ENCODE measurements around the gene SACS.

Gene SACS

DNA sequence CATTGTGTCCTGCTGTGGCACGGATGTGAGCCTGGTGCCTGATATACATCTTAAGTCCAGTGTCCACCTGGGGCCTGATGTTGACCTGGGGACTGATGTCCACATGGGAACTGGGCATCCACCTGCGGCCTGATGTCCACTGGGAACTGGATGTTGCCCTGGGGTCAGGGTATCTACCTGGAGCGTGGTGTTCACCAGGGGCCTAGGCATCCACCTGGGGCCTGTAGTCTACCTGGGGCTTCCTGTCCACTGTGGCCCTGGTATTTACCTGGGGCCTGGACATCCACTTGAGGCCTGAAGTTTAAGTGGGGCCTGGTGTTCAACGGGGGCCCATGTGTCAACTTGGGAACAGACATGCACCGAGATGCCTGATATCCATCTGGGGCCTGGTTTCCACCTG lies 11.9 kb downstream of the SACS start:
- Histone ChIP-seq H3F3A (ENCODE audit: control insufficient read depth, insufficient read depth) (no peaks in the 10 kb centered on the region), H4K20me1 (ENCODE audit: control insufficient read depth, insufficient read depth, low read depth, low read length) (no peaks in the 10 kb centered on the region), H3K27me3 (ENCODE audit: control insufficient read depth, low read length) (no peaks in the 10 kb centered on the region), H3K27ac (ENCODE audit: low read depth, low read length) (no peak overlapping the region), H3K36me3 (ENCODE audit: control insufficient read depth, low read length) (no peaks in the 10 kb centered on the region), H3K4me2 (ENCODE audit: low read length) (no peak overlapping the region), H3K9me2 (replicated peaks; ENCODE audit: control insufficient read depth, low read length) (no peaks in the 10 kb centered on the region), H3K9me3 (ENCODE audit: control insufficient read depth, insufficient read depth, low read length) (no peaks in the 10 kb centered on the region), H3K79me2 (ENCODE audit: control insufficient read depth, low read length) (no peaks in the 10 kb centered on the region), H3K4me3 (ENCODE audit: low read length) (no peak overlapping the region), H3K4me1 (ENCODE audit: control insufficient read depth, low read length) (no peaks in the 10 kb centered on the region)
- TF ChIP-seq, protein P1, sequence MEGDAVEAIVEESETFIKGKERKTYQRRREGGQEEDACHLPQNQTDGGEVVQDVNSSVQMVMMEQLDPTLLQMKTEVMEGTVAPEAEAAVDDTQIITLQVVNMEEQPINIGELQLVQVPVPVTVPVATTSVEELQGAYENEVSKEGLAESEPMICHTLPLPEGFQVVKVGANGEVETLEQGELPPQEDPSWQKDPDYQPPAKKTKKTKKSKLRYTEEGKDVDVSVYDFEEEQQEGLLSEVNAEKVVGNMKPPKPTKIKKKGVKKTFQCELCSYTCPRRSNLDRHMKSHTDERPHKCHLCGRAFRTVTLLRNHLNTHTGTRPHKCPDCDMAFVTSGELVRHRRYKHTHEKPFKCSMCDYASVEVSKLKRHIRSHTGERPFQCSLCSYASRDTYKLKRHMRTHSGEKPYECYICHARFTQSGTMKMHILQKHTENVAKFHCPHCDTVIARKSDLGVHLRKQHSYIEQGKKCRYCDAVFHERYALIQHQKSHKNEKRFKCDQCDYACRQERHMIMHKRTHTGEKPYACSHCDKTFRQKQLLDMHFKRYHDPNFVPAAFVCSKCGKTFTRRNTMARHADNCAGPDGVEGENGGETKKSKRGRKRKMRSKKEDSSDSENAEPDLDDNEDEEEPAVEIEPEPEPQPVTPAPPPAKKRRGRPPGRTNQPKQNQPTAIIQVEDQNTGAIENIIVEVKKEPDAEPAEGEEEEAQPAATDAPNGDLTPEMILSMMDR (IDR thresholded peaks at IDR 0.05; ENCODE audit: low read depth, low read length, poor library complexity, severe bottlenecking): no peak
- no peak for TF ChIP-seq EZH2phosphoT487 (IDR thresholded peaks at IDR 0.05; ENCODE audit: borderline replicate concordance, low read length)

DNA sequence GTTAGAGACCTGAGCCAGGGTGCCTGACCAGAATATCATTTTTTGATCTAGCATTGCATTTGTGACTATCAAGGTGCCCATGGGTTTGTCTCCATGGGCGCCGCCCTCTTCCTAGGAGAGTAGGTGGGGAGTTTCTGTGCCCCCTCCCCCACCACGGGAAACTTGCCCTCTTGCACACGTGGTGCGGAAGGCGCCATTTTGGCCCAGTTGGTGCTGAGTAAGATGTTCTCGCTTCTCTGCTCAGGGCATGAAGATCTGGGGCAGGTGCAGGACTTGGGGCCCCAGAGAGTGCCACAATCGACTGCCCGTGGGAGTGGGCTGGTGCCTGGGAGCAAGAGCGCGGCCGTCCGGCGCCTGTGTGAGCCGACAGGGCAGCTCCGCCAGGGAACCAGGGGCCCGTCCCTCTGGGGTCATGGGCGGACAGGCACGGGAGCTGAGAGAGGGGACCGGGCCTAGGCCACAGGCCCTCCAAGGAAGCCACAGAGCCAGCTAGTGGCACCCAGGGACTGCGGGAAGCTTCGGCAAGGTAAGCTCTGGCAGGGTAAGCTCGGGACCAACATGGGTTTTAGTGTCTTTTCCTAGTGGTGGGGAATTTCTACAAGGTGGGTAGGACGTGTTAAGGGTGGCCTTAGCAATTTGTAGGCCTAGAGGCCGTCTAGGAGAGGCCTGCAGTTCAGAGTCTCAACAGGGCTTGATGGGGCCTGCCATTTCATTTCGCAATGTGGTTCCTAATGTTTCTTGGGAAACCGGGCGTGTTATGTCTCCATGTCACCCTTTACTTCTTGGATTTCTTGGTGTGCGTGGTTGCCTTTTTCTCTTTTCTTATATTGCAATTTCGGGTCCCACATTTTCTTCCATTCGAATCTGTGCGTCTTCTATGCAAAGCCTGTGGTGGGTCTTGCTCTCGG lies 14.5 kb downstream of the SACS start:
- Histone ChIP-seq H3K9me2 (replicated peaks; ENCODE audit: control insufficient read depth, low read length) (no peaks in the 10 kb centered on the region), H4K20me1 (ENCODE audit: control insufficient read depth, insufficient read depth, low read depth, low read length) (no peaks in the 10 kb centered on the region), H3F3A (ENCODE audit: control insufficient read depth, insufficient read depth) (no peaks in the 10 kb centered on the region), H3K27me3 (ENCODE audit: control insufficient read depth, low read length) (no peaks in the 10 kb centered on the region), H3K9me3 (ENCODE audit: control insufficient read depth, insufficient read depth, low read length) (no peaks in the 10 kb centered on the region), H3K4me3 (ENCODE audit: low read length) (no peak overlapping the region), H3K27ac (ENCODE audit: low read depth, low read length) (no peak overlapping the region), H3K4me1 (ENCODE audit: control insufficient read depth, low read length) (no peaks in the 10 kb centered on the region), H3K36me3 (ENCODE audit: control insufficient read depth, low read length) (no peaks in the 10 kb centered on the region), H3K79me2 (ENCODE audit: control insufficient read depth, low read length) (no peaks in the 10 kb centered on the region), H3K4me2 (ENCODE audit: low read length) (no peak overlapping the region)
- TF ChIP-seq EZH2phosphoT487 (IDR thresholded peaks at IDR 0.05; ENCODE audit: borderline replicate concordance, low read length): no peak
- TF ChIP-seq, protein P1 (IDR thresholded peaks at IDR 0.05; ENCODE audit: low read depth, low read length, poor library complexity, severe bottlenecking): no peak

DNA sequence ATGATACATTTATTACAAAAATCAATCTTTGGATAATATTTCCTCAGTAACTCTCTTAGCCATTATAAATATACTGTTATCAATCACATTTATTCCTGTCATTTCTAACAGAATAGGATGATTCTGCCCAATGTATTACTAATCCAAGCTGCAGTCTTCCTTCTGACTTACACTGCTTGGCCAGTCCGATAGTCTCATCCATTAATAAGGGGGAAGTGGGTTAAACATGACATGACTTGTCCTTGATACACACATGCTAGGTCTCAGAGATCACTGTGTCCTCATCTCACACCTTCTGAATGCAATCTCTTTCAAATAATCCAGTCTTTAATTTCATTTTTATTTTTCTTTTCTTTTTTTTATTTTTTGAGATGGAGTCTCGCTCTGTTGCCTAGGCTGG lies 18.8 kb downstream of the SACS start:
- Histone ChIP-seq H3F3A (ENCODE audit: control insufficient read depth, insufficient read depth) (no peaks in the 10 kb centered on the region), H3K27me3 (ENCODE audit: control insufficient read depth, low read length) (no peaks in the 10 kb centered on the region), H3K4me3 (ENCODE audit: low read length) (no peak overlapping the region), H3K36me3 (ENCODE audit: control insufficient read depth, low read length) (no peaks in the 10 kb centered on the region), H3K27ac (ENCODE audit: low read depth, low read length) (no peak overlapping the region), H3K4me1 (ENCODE audit: control insufficient read depth, low read length) (no peaks in the 10 kb centered on the region), H4K20me1 (ENCODE audit: control insufficient read depth, insufficient read depth, low read depth, low read length) (no peaks in the 10 kb centered on the region), H3K9me3 (ENCODE audit: control insufficient read depth, insufficient read depth, low read length) (no peaks in the 10 kb centered on the region), H3K9me2 (replicated peaks; ENCODE audit: control insufficient read depth, low read length) (no peaks in the 10 kb centered on the region), H3K4me2 (ENCODE audit: low read length) (no peak overlapping the region), H3K79me2 (ENCODE audit: control insufficient read depth, low read length) (no peaks in the 10 kb centered on the region)
- TF ChIP-seq, protein P1 (IDR thresholded peaks at IDR 0.05; ENCODE audit: low read depth, low read length, poor library complexity, severe bottlenecking): no peak
- TF ChIP-seq EZH2phosphoT487 (IDR thresholded peaks at IDR 0.05; ENCODE audit: borderline replicate concordance, low read length): no peak
